NB4 (cell line): ENCODE results near the gene SLC25A47.

Experiments used
- DNase-seq: peaks from one replicate; pipeline ENCODE4 v3.0.0; 2010; ENCODE audit warnings: low read depth
- H3K4me3 ChIP-seq: one replicate; pipeline ENCODE4 v1.5.1; 2011; ENCODE audit warnings: mild to moderate bottlenecking, low read depth, low read length, moderate library complexity
- MYC ChIP-seq: IDR thresholded peaks from 2 replicates; pipeline ENCODE4 v1.6.1; 2011; ENCODE audit warnings: low read depth, low read length
- POLR2A ChIP-seq: IDR thresholded peaks from 2 replicates; pipeline ENCODE4 v1.6.1; 2011; ENCODE audit warnings: mild to moderate bottlenecking; ENCODE audit not compliant: insufficient read length; ENCODE audit errors: extremely low read depth
- TF ChIP-seq, protein P1 (sequence below): IDR thresholded peaks from one replicate; pipeline ENCODE4 v1.5.1; 2012; ENCODE audit warnings: low read depth, low read length
- TF ChIP-seq, protein P2 (sequence below): IDR thresholded peaks from 2 replicates; pipeline ENCODE4 v1.6.1; 2011; ENCODE audit warnings: low read depth, low read length

The SLC25A47 gene

DNA sequence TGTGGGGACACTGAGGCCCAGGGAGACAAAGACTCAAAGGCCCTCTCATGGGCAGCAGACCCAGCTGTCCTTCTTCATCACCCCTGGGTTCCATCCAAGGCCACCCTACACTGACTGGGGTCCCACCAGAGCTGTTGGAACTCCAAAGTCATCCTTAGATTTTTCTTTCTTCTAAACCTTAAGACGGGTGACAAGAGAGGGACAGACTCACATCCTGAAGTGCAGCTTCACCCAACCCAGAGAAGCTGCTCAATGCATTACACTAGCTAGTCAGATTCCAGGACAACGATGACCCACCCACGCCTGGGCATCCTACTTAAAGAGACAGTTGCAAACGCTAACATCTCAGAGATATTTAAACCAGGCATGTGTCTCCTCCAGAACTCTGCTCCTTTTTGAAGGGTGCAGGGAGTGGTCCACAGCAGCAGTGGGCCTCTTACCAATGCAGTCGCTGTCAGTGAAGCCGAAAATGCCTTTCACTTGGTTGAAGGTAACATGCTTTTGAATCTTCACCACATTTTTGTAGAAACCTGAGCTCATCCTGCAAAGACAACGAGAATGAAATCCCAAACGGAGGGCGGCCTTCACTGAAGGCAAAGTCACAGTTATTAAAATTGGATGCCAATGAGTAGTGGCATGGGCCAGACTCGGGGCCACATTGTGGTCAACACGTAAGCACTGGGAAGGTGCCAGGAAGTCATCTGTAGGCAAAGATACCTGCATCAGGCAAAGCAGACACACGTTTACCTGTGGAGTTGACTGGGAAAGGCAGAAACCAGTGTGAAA, 23.4 kb downstream of the SLC25A47 start:
- no peak overlapping the region for H3K4me3 ChIP-seq
- no peak for DNase-seq
- TF ChIP-seq, protein P1, sequence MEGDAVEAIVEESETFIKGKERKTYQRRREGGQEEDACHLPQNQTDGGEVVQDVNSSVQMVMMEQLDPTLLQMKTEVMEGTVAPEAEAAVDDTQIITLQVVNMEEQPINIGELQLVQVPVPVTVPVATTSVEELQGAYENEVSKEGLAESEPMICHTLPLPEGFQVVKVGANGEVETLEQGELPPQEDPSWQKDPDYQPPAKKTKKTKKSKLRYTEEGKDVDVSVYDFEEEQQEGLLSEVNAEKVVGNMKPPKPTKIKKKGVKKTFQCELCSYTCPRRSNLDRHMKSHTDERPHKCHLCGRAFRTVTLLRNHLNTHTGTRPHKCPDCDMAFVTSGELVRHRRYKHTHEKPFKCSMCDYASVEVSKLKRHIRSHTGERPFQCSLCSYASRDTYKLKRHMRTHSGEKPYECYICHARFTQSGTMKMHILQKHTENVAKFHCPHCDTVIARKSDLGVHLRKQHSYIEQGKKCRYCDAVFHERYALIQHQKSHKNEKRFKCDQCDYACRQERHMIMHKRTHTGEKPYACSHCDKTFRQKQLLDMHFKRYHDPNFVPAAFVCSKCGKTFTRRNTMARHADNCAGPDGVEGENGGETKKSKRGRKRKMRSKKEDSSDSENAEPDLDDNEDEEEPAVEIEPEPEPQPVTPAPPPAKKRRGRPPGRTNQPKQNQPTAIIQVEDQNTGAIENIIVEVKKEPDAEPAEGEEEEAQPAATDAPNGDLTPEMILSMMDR = no peak
- TF ChIP-seq, protein P2, sequence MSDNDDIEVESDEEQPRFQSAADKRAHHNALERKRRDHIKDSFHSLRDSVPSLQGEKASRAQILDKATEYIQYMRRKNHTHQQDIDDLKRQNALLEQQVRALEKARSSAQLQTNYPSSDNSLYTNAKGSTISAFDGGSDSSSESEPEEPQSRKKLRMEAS = no peak
- no peak for TF ChIP-seq MYC
- no peak for TF ChIP-seq POLR2A

DNA sequence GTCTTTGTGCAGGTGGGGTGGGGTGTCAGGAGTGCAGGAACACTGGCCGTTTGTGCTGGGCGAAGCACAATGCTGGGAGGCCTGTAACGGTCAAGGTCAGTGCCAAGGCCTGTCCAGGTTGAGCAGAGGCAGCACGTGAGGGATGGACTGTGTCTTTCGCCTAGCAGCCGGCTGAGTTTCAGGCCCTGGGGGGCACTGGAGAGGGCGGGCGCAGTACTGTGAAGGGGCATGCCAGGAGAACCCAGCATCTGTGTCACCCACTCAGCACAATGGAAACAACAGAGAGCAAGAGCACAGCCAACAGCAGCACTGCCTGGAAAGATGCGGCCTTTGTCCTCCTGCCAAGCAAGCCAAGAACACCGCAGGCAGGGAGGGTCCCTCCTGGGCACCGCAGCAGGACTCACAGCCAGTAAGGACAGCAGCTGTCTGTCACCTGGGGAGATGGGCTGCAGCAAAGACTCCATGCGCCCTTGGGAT, 25.2 kb downstream of the SLC25A47 start:
- no peak for DNase-seq
- TF ChIP-seq MYC = no peak
- TF ChIP-seq, protein P1 = no peak
- TF ChIP-seq, protein P2 = no peak
- TF ChIP-seq POLR2A = no peak
- H3K4me3 ChIP-seq = no peak overlapping the region

DNA sequence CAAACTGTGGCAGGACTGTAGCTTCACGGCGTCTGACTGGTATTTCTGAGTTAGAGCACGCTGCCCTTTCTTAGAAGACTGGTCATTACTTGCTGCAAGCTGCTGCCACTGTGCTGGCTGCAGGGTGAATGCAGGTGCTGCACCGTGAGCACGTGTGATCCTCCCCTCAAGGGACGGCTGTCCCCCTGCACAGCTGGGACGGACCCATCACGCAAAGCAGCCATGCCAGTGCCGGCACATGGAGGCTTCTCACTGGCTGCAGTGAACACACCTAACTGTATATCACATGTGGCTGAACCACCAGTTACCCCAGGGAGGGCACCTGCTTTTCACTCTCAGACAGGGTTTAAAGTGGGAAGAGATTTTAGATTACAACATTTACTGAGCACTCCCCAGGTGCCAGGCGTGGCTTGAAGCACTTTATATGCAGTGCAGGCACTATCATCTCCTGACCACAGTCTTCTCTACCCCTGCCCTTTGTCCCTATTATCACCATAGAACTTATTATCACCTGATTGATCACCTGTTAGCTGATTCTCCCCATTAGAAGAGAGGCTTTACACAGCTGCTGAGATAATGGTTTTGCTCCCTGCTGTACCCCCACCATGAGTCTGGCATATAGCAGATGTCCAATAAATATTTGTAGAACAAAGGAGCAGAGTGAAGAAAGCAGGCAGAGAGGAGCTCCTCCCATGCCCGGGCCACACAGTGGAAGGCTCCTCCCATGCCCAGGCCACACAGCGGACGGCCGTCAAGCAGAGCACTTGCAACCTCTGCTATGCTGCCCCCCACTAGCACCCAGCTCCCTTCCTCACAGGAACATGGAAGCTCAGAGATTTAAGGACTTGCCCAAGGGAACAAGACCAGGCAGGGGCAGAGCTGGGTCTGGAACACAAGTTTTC, 25.9 kb downstream of the SLC25A47 start:
- DNase-seq = no peak
- H3K4me3 ChIP-seq = no peak overlapping the region
- TF ChIP-seq POLR2A = no peak
- no peak for TF ChIP-seq MYC
- TF ChIP-seq, protein P1 = no peak
- TF ChIP-seq, protein P2 = no peak

DNA sequence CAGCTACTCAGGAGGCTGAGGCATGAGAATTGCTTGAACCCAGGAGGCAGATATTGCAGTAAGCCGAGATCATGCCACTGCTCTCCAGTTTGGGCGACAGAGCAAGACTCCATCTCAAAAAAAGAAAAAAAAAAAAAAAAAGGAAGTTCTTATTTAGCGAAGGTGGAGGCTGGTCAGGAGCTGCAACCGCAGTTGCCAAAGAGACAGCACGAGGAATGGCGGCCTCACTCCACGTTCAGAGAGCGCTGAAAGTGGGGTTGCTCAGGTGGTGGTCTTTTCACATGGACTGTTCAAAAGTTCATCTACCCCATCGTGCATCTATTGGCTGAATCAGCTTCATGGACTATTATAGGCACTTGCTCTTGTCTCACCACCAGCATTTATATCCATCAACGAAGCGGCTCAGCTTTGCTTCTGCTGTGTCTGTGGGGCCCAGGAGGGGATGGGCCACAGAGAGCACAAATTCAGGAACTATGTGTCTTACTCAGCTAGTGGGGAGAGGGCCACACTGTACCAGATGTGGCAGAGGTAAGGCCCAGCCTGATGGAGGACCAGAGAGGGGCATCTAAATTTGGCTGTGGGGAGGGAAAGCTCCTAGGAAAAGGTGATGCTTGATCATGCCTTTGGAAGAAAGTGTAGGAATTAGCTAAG, 27.3 kb downstream of the SLC25A47 start:
- TF ChIP-seq MYC (no peak), POLR2A (no peak)
- TF ChIP-seq, protein P2 = no peak
- TF ChIP-seq, protein P1 = no peak
- no peak for DNase-seq
- no peak overlapping the region for H3K4me3 ChIP-seq

DNA sequence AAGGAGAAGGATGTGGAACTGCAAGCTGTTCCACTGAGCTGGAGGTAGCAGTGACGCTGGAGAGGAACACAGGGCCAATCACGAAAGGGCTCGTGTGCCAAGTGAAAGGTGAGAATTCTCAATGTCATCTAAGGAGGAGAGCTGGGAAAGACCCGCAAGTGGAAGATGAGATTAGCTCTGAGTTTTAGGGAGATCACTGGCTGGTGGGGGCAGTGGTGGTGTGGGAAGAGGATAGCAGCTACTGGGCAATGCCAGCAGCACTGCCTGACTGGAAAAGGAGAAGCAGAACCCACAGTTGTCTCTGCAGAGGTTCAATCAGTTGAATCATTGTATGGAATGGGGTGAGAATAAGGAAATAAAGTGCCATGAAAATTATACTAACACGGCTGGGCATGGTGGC, 27.8 kb downstream of the SLC25A47 start:
- DNase-seq = no peak
- no peak for TF ChIP-seq MYC
- TF ChIP-seq, protein P1 = no peak
- TF ChIP-seq POLR2A = no peak
- TF ChIP-seq, protein P2 = no peak
- H3K4me3 ChIP-seq = no peak overlapping the region
